Psoas muscle (tissue), 8 donors: ENCODE data around the gene EDN1. TPM values are rescaled to one million over a fixed set of nuclear protein-coding genes. Genes with fewer than 3 reads are reported as not detected.

Experiments used
- ATAC-seq, 4 donors: fragments of 200-7000 bp; cut with Tn5 transposase; one replicate each; pipeline ENCODE4 v1.9.1; 2020; ENCODE audit warnings: moderate library complexity in 3 of 4, mild to moderate bottlenecking in 2 of 4
- DNase-seq, 2 donors: peaks; one replicate each; pipeline ENCODE4 v3.0.0-alpha.2; 2020
- H3K27ac ChIP-seq: fragments of 200-600 bp; one replicate; pipeline ENCODE4 v1.8.0; 2022
- H3K27me3 ChIP-seq, 3 donors: fragments of 200-600 bp in 1 of 3; one replicate each; pipeline versions ENCODE4 v1.6.1 to v1.8.0; 2013 to 2022; ENCODE audit warnings: low read length in 2 of 3, mild to moderate bottlenecking in 2 of 3, moderate library complexity in 1 of 3; ENCODE audit not compliant: insufficient read depth in 3 of 3
- H3K36me3 ChIP-seq, 2 donors: fragments of 200-600 bp in 1 of 2; one replicate each; pipeline versions ENCODE4 v1.6.1 to v1.8.0; 2013 to 2022; ENCODE audit warnings: low read depth in 1 of 2, mild to moderate bottlenecking in 1 of 2, moderate library complexity in 1 of 2; ENCODE audit not compliant: insufficient read depth in 1 of 2
- H3K4me1 ChIP-seq: fragments of 200-600 bp; one replicate; pipeline ENCODE4 v1.8.0; 2022
- H3K4me3 ChIP-seq: fragments of 200-600 bp; one replicate; pipeline ENCODE4 v1.8.0; 2022; ENCODE audit warnings: mild to moderate bottlenecking
- H3K9me3 ChIP-seq: fragments of 200-600 bp; one replicate; pipeline ENCODE4 v1.8.0; 2022
- CTCF ChIP-seq: fragments of 200-600 bp; IDR thresholded peaks from one replicate; pipeline ENCODE4 v1.8.0; 2022; ENCODE audit warnings: antibody characterized with exemption
- WGBS, 3 donors: extraction: QIAGEN DNeasy Blood & Tissue Kit; methylation state at CpG; one replicate each; pipeline versions ENCODE4 v1.1.6 to v1.1.7; 2013; 5-methylcytosine and 5-hydroxymethylcytosine counted together
- intact Hi-C, 2 donors: fragments of 100-400 bp; cut with DNase I; formaldehyde crosslinking; loops; one replicate each; pipeline versions ENCODE4 v1.11.0 to v1.14.2; 2022
- polyA plus RNA-seq, 3 donors: library from polyadenylated mRNA; stranded (reverse); fragments of 200-250 nt; gene quantifications; one replicate each; pipeline ENCODE4 v1.2.3, GENCODE V29; 2013
- total RNA-seq, 4 donors: library from RNA; stranded (reverse); fragmentation: NEBNext Ultra II Directional in 2 of 4; extraction: Animal tissue kit (Norgen Biotek cat#: 25700) in 2 of 4; gene quantifications; one replicate each; pipeline versions ENCODE4 v1.2.1 to v1.2.4, GENCODE V29; 2021 to 2023
- donor health status: healthy with polysubstance abuse.
- donor health status: DM: no; HTN: no; CAD: no; lungs with moderate emphysema.
- donor health status: Bipolar disorder and iron deficiency.
- donor health status: healthy.
- donor health status: DM: yes; HTN: yes; CAD: no.
- donor health status: DM: no; HTN: no; CAD: no.
- donor health status: DM: no; HTN: no; CAD: no.
- donor health status: DM: yes; HTN: yes; CAD: no.

The EDN1 gene
- total and polyA plus RNA-seq, 7 donors, result 0.68 to 3.7 (median 2.0) TPM

- no peak for TF ChIP-seq CTCF
- Histone ChIP-seq H3K4me3 (no peak overlapping the region), H3K27ac (no peak overlapping the region), H3K4me1 (no peaks in the 10 kb centered on the region), H3K36me3 (no peaks in the 10 kb centered on the region), H3K27me3 (peaks cover 0 to 3% (median 0%) of the 10 kb centered on the region in 3 donors), H3K9me3 (no peaks in the 10 kb centered on the region)
- DNase-seq (no peak), ATAC-seq (no peak)
- 79 to 81% (median 79%) methylated on average over 5 of the region's 5 CpGs for WGBS, 3 donors
- intact Hi-C loops, result no loop called here
These were observed 36.0 kb upstream of the EDN1 start for GRCh38 chr6:12254210-12254609.

- WGBS, 3 donors, result 91 to 92% (median 91%) methylated on average over 6 of the region's 6 CpGs
- TF ChIP-seq CTCF, result no peak
These were observed 32.0 kb upstream of the EDN1 start for GRCh38 chr6:12258191-12258590.

GRCh38 chr6:12258591-12259075 is 31.5 kb upstream of the EDN1 start:
- 91 to 97% (median 93%) methylated on average over 3 of the region's 3 CpGs for WGBS, 3 donors
- no peaks in the 10 kb centered on the region for H3K4me1 ChIP-seq
- intact Hi-C loops, result no loop called here
- peaks cover 0 to 3% (median 0%) of the 10 kb centered on the region in 3 donors for H3K27me3 ChIP-seq
- no peak overlapping the region for H3K27ac ChIP-seq
- ATAC-seq (no peak), DNase-seq (no peak)
- H3K36me3 ChIP-seq, result no peaks in the 10 kb centered on the region
- TF ChIP-seq CTCF, result no peak
- no peak overlapping the region for H3K4me3 ChIP-seq
- H3K9me3 ChIP-seq, result no peaks in the 10 kb centered on the region

More at GRCh38 chr6:12258191-12258590, 32.0 kb upstream of the EDN1 start:
- ATAC-seq, result no peak
- DNase-seq, result no peak
- peaks cover 0 to 3% (median 0%) of the 10 kb centered on the region in 3 donors for H3K27me3 ChIP-seq
- no peak overlapping the region for H3K27ac ChIP-seq
- intact Hi-C loops, result no loop called here
- no peaks in the 10 kb centered on the region for H3K36me3 ChIP-seq
- H3K4me1 ChIP-seq, result no peaks in the 10 kb centered on the region
- no peak overlapping the region for H3K4me3 ChIP-seq
- no peaks in the 10 kb centered on the region for H3K9me3 ChIP-seq

GRCh38 chr6:12260458-12261093 is 29.6 kb upstream of the EDN1 start:
- H3K4me1 ChIP-seq, result no peaks in the 10 kb centered on the region
- intact Hi-C loops, result no loop called here
- ATAC-seq, result no peak
- 72 to 74% (median 72%) methylated on average over 2 of the region's 2 CpGs for WGBS, 3 donors
- H3K27ac ChIP-seq, result no peak overlapping the region
- no peak for TF ChIP-seq CTCF
- DNase-seq, result no peak
- no peaks in the 10 kb centered on the region for H3K36me3 ChIP-seq
- no peaks in the 10 kb centered on the region for H3K9me3 ChIP-seq
- no peak overlapping the region for H3K4me3 ChIP-seq
- H3K27me3 ChIP-seq, result peaks cover 0 to 3% (median 0%) of the 10 kb centered on the region in 3 donors

GRCh38 chr6:12261502-12261901 is 28.7 kb upstream of the EDN1 start:
- no peaks in the 10 kb centered on the region for H3K9me3 ChIP-seq
- intact Hi-C loops, result no loop called here
- 73 to 78% (median 75%) methylated on average over 7 of the region's 7 CpGs for WGBS, 3 donors
- TF ChIP-seq CTCF, result no peak
- H3K4me1 ChIP-seq, result no peaks in the 10 kb centered on the region
- ATAC-seq, result no peak
- no peak overlapping the region for H3K4me3 ChIP-seq
- DNase-seq, result no peak
- H3K27ac ChIP-seq, result no peak overlapping the region
- H3K27me3 ChIP-seq, result peaks cover 0 to 3% (median 0%) of the 10 kb centered on the region in 3 donors
- no peaks in the 10 kb centered on the region for H3K36me3 ChIP-seq
